Measurements from ENCODE around the gene DHX38.

The DHX38 gene

GRCh38 chr16:72122916-72123315 is 29.3 kb downstream of the DHX38 start:
- in situ Hi-C loops (cut with MboI; ENCODE audit: low pct_unique_long_range_greater_than_20kb, low sequenced_read_pairs, unreplicated experiment): loop anchor here (10.0 kb wide), 1 partner anchor 342 kb away; no protein-coding TSS in a partner anchor
- TF ChIP-seq, protein P1, sequence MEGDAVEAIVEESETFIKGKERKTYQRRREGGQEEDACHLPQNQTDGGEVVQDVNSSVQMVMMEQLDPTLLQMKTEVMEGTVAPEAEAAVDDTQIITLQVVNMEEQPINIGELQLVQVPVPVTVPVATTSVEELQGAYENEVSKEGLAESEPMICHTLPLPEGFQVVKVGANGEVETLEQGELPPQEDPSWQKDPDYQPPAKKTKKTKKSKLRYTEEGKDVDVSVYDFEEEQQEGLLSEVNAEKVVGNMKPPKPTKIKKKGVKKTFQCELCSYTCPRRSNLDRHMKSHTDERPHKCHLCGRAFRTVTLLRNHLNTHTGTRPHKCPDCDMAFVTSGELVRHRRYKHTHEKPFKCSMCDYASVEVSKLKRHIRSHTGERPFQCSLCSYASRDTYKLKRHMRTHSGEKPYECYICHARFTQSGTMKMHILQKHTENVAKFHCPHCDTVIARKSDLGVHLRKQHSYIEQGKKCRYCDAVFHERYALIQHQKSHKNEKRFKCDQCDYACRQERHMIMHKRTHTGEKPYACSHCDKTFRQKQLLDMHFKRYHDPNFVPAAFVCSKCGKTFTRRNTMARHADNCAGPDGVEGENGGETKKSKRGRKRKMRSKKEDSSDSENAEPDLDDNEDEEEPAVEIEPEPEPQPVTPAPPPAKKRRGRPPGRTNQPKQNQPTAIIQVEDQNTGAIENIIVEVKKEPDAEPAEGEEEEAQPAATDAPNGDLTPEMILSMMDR (IDR thresholded peaks at IDR 0.05; ENCODE audit: extremely low read depth, insufficient read depth, missing control alignments): no peak
- no peak for DNase-seq (ENCODE audit: low spot score)

DNA sequence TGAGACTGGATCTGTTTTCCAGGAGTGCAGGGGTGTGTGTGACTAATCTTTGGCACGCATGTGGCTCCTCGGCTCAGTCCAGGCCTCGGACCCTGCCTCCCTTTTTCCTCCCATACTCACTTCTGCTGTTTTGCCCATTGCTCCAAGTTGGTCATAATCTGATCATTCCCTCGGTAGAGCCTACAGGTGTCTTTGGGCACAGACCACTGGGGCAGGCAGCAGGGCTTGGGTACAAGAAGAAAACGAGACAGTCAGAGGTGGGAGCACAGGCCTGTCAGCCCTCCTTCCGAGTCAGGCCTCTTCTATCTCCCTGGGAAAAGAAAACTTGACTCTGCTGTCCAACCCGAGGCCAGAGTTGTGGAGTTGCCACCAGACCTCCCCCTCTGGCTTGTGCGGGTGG is 29.8 kb downstream of the DHX38 start:
- in situ Hi-C loops (cut with MboI; ENCODE audit: low pct_unique_long_range_greater_than_20kb, low sequenced_read_pairs, unreplicated experiment): loop anchor here (10.0 kb wide), 1 partner anchor 341 kb away; no protein-coding TSS in a partner anchor
- no peak for DNase-seq (ENCODE audit: low spot score)
- TF ChIP-seq, protein P1 (IDR thresholded peaks at IDR 0.05; ENCODE audit: extremely low read depth, insufficient read depth, missing control alignments): no peak

GRCh38 chr16:72124148-72124547 is 30.5 kb downstream of the DHX38 start:
- TF ChIP-seq, protein P1 (IDR thresholded peaks at IDR 0.05; ENCODE audit: extremely low read depth, insufficient read depth, missing control alignments): no peak
- in situ Hi-C loops (cut with MboI; ENCODE audit: low pct_unique_long_range_greater_than_20kb, low sequenced_read_pairs, unreplicated experiment): loop anchor here (10.0 kb wide), 1 partner anchor 341 kb away; no protein-coding TSS in a partner anchor
- no peak for DNase-seq (ENCODE audit: low spot score)

GRCh38 chr16:72124761-72125634 is 31.4 kb downstream of the DHX38 start:
- peak; percentile 73 for DNase-seq (ENCODE audit: low spot score)
- in situ Hi-C loops (cut with MboI; ENCODE audit: low pct_unique_long_range_greater_than_20kb, low sequenced_read_pairs, unreplicated experiment): loop anchor here (10.0 kb wide), 1 partner anchor 340 kb away; no protein-coding TSS in a partner anchor
- TF ChIP-seq, protein P1 (IDR thresholded peaks at IDR 0.05; ENCODE audit: extremely low read depth, insufficient read depth, missing control alignments): peak; percentile 90

DNA sequence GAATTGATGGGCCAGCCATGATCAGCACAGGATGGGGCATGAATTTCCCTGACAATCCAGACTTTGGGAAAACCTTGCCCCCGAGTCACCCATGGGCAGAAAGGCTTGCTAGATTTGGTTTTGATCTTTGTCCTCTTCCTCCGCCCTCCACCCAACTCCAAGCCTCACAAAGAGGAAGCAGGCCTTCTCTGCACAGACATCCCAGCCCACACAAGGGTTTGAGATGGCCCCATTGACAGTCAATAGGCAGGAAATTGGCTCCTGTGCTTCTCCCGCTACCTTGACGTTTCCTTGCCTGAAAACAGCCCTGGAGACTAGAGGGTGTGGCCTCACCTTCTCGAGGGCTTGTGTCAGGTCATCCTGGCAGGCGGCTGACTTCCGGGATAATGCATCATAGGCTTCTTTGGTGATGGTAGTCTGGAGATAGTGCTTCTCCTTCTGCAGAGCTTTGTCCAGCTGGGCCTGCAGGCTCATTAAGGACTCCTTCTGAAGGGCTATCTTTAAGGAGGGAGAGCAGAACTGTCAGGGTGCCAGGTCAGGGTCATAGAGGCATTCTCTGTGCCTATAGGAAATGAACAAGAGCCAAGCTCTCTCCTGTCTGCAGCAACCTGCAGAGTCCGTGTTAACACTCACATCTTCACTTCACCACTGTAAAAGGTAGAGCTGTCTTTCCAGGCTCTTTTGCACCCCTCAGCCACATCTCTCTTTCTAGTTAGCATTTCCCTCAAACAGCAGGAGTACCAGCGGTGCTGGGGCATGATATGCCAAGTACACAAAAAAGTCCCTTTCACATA is 32.2 kb downstream of the DHX38 start:
- in situ Hi-C loops (cut with MboI; ENCODE audit: low pct_unique_long_range_greater_than_20kb, low sequenced_read_pairs, unreplicated experiment): loop anchor here (10.0 kb wide), 1 partner anchor 339 kb away; no protein-coding TSS in a partner anchor
- TF ChIP-seq, protein P1 (IDR thresholded peaks at IDR 0.05; ENCODE audit: extremely low read depth, insufficient read depth, missing control alignments): no peak
- peak; percentile 1 for DNase-seq (ENCODE audit: low spot score)

GRCh38 chr16:72126429-72126765 is 32.8 kb downstream of the DHX38 start:
- TF ChIP-seq, protein P1 (IDR thresholded peaks at IDR 0.05; ENCODE audit: extremely low read depth, insufficient read depth, missing control alignments): no peak
- in situ Hi-C loops (cut with MboI; ENCODE audit: low pct_unique_long_range_greater_than_20kb, low sequenced_read_pairs, unreplicated experiment): loop anchor here (10.0 kb wide), 1 partner anchor 338 kb away; no protein-coding TSS in a partner anchor
- no peak for DNase-seq (ENCODE audit: low spot score)

Measured in GM13977 (cell line).